ENCODE results near the gene MYO3A.
"Not testable (repeated sequence)": the region's sequence is repeated elsewhere in the genome, so short reads cannot be mapped to it uniquely, and the experiment has no call there.

MYO3A gene

GRCh38 chr10:26000971-26001370 is 66.9 kb downstream of the MYO3A start:
- DNase-seq (ENCODE audit: insufficient read length, low spot score) = no peak
- TF ChIP-seq CTCF (IDR thresholded peaks at IDR 0.05; ENCODE audit: insufficient read depth, missing control alignments) = no peak
- no peak for FAIRE-seq

GRCh38 chr10:26002466-26002865 is 68.4 kb downstream of the MYO3A start:
- FAIRE-seq = not testable (repeated sequence)

GRCh38 chr10:26015092-26015491 is 81.1 kb downstream of the MYO3A start:
- DNase-seq (ENCODE audit: insufficient read length, low spot score) (no peak), FAIRE-seq (no peak)
- TF ChIP-seq CTCF (IDR thresholded peaks at IDR 0.05; ENCODE audit: insufficient read depth, missing control alignments) = no peak

More at GRCh38 chr10:26002466-26002865, 68.4 kb downstream of the MYO3A start:
- not testable (repeated sequence) for DNase-seq (ENCODE audit: insufficient read length, low spot score)

GRCh38 chr10:26022831-26023230 is 88.8 kb downstream of the MYO3A start:
- no peak for FAIRE-seq
- TF ChIP-seq CTCF (IDR thresholded peaks at IDR 0.05; ENCODE audit: insufficient read depth, missing control alignments) = no peak
- no peak for DNase-seq (ENCODE audit: insufficient read length, low spot score)

GRCh38 chr10:26024303-26024702 is 90.3 kb downstream of the MYO3A start:
- TF ChIP-seq CTCF (IDR thresholded peaks at IDR 0.05; ENCODE audit: insufficient read depth, missing control alignments) = no peak
- FAIRE-seq (no peak), DNase-seq (ENCODE audit: insufficient read length, low spot score) (no peak)

- no peak for TF ChIP-seq CTCF (IDR thresholded peaks at IDR 0.05; ENCODE audit: insufficient read depth, missing control alignments)
- FAIRE-seq (no peak), DNase-seq (ENCODE audit: insufficient read length, low spot score) (no peak)
Measured at GRCh38 chr10:26025523-26025922, 91.5 kb downstream of the MYO3A start.

GRCh38 chr10:26029858-26030257 is 95.8 kb downstream of the MYO3A start:
- FAIRE-seq (no peak), DNase-seq (ENCODE audit: insufficient read length, low spot score) (no peak)
- TF ChIP-seq CTCF (IDR thresholded peaks at IDR 0.05; ENCODE audit: insufficient read depth, missing control alignments) = no peak

GRCh38 chr10:26031300-26031699 is 97.3 kb downstream of the MYO3A start:
- TF ChIP-seq CTCF (IDR thresholded peaks at IDR 0.05; ENCODE audit: insufficient read depth, missing control alignments) = no peak
- no peak for FAIRE-seq

More at GRCh38 chr10:26031300-26031699, 97.3 kb downstream of the MYO3A start:
- DNase-seq (ENCODE audit: insufficient read length, low spot score) = no peak

Measured in D721Med (cell line).